Fibroblast of the conjunctiva (primary cell): ENCODE results near the gene DACT3.
"Not testable (repeated sequence)": the region's sequence is repeated elsewhere in the genome, so short reads cannot be mapped to it uniquely, and the experiment has no call there.

ENCODE experiments used
- DNase-seq: peaks from one replicate; pipeline ENCODE4 v3.0.0-alpha.2; 2010; ENCODE audit warnings: low read depth

Gene DACT3

DNA sequence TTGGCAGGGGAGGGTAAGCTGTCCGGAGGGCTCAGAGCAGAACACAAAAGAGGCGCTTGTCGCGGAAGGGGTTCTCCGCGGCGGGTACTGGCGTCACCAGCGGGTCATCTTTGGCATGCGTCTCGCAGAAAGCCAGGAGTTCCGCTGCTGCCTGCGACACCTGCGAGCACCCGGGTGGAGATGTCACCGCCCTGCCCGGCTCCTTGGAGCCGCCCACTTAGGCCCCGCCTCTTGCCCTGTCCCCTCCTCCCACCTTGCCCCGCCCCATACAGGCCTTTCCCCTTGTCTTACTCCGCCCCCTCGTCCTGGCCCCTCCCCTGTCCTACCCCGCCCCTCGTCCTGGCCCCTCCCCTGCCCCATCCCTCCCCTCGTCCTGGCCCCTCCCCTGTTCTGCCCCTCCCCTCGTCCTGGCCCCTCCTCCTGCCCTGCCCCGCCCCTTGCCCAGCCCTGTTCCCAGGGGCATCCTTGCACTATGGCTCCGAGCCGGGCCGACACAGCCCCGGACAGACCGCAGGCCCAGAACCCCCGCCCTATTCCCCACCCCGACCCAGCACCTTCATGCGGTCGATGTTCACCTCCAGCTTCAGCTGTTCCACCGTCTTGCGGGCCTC is 26.8 kb downstream of the DACT3 start:
- DNase-seq: peak; percentile 75

DNA sequence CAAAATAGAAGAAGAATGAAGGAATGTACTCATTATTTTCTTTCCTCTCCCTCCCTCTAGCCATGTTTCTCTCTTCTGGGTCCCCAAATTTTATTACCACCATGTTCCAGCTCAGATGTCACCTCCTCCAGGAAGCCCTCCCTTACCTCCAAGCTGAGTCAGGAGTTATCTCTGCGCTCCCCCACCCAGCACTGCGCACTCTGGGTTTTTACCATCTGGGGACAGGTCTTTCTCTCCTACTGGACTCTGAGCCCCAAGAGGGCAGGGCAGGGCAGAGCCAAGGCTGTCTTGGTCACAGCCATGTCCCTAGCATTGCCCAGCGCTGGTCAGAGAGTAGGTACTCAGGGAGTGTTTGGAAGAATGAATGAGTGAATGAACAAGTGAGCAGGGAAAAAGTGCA is 27.9 kb downstream of the DACT3 start:
- no peak for DNase-seq

- DNase-seq: no peak
Measured at GRCh38 chr19:46631481-46631880, 29.5 kb downstream of the DACT3 start.

- no peak for DNase-seq
Measured at GRCh38 chr19:46630586-46631205, 30.3 kb downstream of the DACT3 start.

DNA sequence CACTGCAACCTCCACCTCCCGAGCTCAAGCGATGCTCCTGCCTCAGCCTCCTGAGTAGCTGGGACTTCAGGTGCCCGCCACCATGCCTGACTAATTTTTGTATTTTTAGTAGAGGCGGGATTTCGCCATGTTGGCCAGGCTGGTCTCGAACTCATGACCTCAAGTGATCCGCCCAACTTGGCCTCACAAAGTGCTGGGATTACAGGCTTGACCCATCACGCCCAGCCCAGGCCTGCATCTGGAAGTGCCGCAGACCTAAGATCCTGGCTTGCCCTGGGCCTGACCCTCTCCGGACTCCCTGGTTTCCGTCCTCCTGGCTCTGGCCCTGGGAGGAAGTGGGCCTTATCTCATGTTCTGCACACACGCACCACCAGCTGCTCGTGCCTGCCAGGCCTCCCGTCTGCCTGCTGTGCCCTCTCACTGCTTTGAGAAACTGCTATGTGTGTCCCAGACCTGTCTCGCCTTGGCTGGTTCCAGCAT is 31.4 kb downstream of the DACT3 start:
- DNase-seq: no peak

- DNase-seq: not testable (repeated sequence)
Measured at GRCh38 chr19:46628970-46629369, 32.0 kb downstream of the DACT3 start.

GRCh38 chr19:46626446-46626845 is 34.5 kb downstream of the DACT3 start:
- DNase-seq: no peak

- DNase-seq: no peak
Measured at GRCh38 chr19:46625731-46626130, 35.3 kb downstream of the DACT3 start.

GRCh38 chr19:46624958-46625661 is 35.9 kb downstream of the DACT3 start, which contains the start of gene PTGIR:
Gene PTGIR (minus strand): TSS chr19:46625089. CDS start chr19:46624225, 864 bp downstream.
- DNase-seq: no peak

DNA sequence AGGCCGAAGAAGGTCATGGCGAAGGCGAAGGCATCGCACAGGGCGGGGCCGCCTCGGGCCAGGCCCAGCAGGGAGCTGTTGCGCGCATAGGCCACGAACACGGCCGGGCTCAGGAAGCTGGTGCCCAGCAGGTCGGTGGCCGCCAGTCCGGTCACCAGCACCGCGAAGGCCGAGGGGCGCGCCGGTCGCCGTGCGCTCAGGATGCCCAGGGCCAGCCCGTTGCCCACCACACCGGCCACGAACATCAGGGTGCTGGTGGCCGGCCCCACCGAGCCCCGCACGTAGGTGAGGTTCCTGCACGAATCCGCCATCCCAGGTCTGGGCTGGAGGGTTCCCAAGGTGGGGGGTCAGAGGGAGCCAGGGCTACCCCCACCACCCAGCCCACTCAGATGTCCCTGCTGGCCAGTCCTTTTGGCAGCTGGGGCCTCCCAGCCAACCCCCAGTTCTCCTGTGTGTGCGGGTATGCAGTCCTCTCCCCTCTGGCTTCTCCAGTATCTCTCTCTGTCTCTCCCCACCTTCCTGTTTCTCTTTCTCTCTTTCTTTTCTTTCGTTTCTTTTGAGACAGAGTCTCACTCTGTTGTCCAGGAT is 37.0 kb downstream of the DACT3 start:
- DNase-seq: no peak

DNA sequence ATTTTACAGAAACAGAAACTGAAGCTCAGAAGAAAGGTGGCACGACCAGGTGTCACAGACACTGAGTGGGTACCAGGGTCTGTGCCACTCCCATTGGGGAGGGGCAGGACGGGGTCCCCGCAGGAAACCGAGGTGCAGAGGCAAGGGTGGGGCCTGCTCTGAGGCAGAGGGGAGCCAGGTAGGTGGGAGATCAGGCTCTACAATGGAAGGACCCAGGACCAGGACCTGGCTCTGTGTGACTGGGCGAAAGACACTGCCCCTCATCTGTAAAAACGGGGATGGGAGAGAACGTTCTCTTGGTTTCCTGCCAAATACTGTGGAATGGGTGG is 38.9 kb downstream of the DACT3 start:
- no peak for DNase-seq

DNA sequence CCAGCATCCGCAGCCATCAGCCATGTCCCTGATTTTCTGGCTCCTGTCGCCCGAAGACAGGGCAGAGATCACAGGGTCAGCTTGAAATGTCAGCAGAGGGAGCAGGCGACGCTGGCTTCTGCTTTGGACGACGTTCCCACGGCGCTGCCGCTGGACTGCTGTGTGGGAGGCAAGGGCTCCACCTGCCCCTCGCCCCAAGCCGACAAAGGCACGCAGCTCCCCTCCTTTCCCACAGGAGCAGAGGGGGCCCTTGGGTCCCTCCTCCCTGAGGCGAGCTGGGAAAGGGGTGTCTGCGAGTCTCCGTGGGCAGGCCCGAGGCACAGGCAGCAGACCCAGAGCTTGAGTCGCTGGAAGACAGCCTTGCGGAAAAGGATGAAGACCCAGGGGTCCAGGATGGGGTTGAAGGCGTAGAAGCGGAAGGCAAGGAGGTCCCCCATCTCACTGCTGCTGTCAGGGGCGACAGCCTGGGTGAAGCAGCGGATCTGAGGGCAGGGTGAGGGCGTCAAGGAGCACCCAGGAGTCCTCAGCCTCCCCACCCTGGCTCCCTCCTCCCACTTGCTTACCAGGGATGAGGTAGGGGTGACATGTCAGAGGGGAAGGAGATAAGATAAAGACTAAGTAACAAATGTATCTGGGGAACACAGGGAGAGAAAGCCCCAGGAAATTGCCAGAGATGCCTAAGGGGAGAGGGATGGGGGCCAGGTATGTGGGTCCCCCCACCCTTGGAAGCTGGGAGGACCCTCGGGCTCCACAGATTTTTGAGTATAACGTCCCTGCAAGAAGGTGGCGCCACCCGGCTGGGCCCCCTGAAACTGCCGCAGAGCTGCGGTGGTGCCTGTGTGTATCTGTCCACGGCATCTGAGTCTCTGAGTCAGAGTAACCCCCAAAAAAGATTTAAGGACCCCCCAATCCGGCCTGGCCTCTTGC is 39.5 kb downstream of the DACT3 start:
- DNase-seq: no peak

GRCh38 chr19:46620716-46621115 is 40.3 kb downstream of the DACT3 start:
- no peak for DNase-seq

- DNase-seq: no peak
Measured at GRCh38 chr19:46620267-46620666, 40.7 kb downstream of the DACT3 start.

DNA sequence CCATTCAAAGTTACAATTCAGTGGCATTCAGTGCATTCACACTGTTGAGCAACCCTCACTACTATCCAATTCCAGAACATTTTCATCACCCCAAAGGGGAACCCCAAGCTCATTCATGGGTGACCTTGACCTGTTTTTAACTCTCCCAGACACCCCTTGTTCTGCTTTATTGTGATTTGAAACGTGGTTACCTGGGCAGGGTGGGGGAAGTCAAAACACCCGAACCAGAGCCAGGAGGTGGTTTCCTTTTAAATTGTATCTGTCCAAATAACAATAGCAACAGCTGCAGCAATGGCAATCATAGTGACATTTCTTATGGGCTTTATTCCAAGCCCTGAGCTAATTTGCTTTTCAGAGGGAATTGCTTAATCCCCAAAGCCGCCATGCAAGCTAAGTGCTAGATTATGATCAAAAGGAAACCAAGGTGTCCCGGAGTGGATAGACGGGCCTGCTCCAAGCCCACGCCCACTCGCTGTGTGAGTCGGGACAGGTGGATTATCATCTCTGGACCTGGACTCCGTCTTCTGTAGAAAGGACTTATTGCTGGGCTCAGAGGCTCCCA is 42.2 kb downstream of the DACT3 start:
- DNase-seq: no peak

- no peak for DNase-seq
Measured at GRCh38 chr19:46617601-46618000, 43.4 kb downstream of the DACT3 start.

DNA sequence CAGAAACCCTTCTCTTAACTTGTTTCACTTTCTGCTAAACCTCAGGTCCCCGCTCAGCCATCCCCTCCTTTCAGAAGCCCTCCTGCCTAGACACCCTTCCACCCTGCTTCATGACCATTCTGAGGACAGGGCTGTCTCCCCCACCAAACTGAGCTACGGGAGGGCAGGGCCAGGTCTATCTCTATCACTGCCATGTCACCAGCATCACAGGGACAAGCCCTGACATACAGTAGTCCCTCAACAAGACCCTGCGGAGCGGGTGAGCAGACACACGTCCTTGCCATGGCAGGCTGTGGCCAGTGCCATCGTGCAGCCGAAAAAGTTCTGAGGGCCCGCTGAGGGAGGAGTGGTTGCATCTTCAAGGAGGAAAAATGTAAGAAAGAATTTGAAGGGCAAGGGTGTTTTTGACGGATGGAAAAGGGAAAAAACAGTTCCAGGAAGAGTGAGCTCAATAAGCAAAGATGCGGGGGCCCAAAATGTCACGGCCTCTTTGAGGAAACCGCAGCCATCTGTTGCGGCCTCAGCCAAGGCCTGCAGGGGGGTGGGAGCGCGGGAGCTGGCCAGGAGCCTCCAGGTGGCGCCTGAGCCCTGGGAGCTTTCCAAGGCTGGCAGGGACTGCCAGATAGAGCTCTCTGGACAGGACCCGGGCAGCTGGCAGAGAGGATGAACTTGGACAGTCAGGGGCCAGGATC is 44.2 kb downstream of the DACT3 start:
- DNase-seq: no peak

DNA sequence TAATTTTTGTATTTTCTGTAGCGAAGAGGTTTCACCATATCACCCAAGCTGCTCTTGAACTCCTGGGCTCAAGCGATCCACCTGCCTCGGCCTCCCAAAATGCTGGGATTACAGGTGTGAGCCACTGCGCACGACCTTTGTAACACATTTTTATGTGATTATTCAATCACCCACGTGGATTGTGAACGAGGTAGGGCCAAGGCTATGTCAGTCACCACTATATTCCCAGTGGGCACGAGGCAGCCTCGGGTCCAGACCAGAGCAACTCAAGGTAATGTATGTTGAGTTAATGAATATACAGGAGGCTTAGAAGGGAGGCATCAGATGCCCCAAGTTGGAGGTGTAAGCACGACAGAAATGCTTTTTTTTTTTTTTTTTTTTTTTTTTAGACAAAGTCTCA is 45.0 kb downstream of the DACT3 start:
- DNase-seq: no peak

GRCh38 chr19:46614114-46614722 is 46.8 kb downstream of the DACT3 start:
- peak; percentile 67 for DNase-seq

GRCh38 chr19:46613525-46613924 is 47.5 kb downstream of the DACT3 start:
- DNase-seq: no peak

- DNase-seq: no peak
Measured at GRCh38 chr19:46611776-46612175, 49.2 kb downstream of the DACT3 start.
